HEK293T (cell line): ENCODE measurements around the gene SYNJ2.

Experiments
- CTCF ChIA-PET: fragments of 350-600 bp; formaldehyde crosslinking; extraction: SDS; loops from one replicate; lab custom pipeline; 2021; ENCODE audit warnings: antibody characterized with exemption, inconsistent platforms; lab: Yijun Ruan, JAX
- POLR2A ChIA-PET: fragments of 350-600 bp; formaldehyde crosslinking; extraction: SDS; loops from one replicate; lab custom pipeline; 2020; ENCODE audit warnings: antibody characterized with exemption, inconsistent platforms; lab: Yijun Ruan, JAX
- DNase-seq: peaks from one replicate; pipeline ENCODE4 v3.0.0; 2012; ENCODE audit warnings: mixed read lengths; ENCODE audit errors: extremely low spot score
- ARNT ChIP-seq: fragments of 450-650 bp; IDR thresholded peaks from 2 replicates; pipeline ENCODE4 v1.6.1; 2017; ENCODE audit warnings: mild to moderate bottlenecking
- BHLHE40 ChIP-seq: fragments of 450-650 bp; IDR thresholded peaks from 2 replicates; pipeline ENCODE4 v1.6.1; 2016; ENCODE audit warnings: mild to moderate bottlenecking, moderate library complexity, borderline replicate concordance
- CTBP1 ChIP-seq: fragments of 450-650 bp; IDR thresholded peaks from 2 replicates; pipeline ENCODE4 v1.6.1; 2016; ENCODE audit warnings: borderline replicate concordance
- ELF4 ChIP-seq: fragments of 450-650 bp; IDR thresholded peaks from 2 replicates; pipeline ENCODE4 v1.6.1; 2017; ENCODE audit warnings: antibody characterized with exemption
- FOXA1 ChIP-seq: fragments of 450-650 bp; IDR thresholded peaks from 2 replicates; pipeline ENCODE4 v1.6.1; 2016; ENCODE audit warnings: mild to moderate bottlenecking
- FOXK2 ChIP-seq: fragments of 450-650 bp; IDR thresholded peaks from 2 replicates; pipeline ENCODE4 v1.6.1; 2016; ENCODE audit warnings: mild to moderate bottlenecking
- FOXM1 ChIP-seq: fragments of 450-650 bp; IDR thresholded peaks from 2 replicates; pipeline ENCODE4 v1.6.1; 2017; ENCODE audit warnings: mild to moderate bottlenecking, borderline replicate concordance
- HDGF ChIP-seq: fragments of 450-650 bp; IDR thresholded peaks from 2 replicates; pipeline ENCODE4 v1.6.1; 2017; ENCODE audit warnings: antibody characterized with exemption, borderline replicate concordance
- L3MBTL2 ChIP-seq: fragments of 450-650 bp; conservative IDR thresholded peaks from 2 replicates; pipeline ENCODE4 v1.6.1; 2016; ENCODE audit warnings: mild to moderate bottlenecking
- LEF1 ChIP-seq: fragments of 450-650 bp; IDR thresholded peaks from 2 replicates; pipeline ENCODE4 v1.6.1; 2017; ENCODE audit warnings: mild to moderate bottlenecking, borderline replicate concordance
- NFRKB ChIP-seq: fragments of 450-650 bp; IDR thresholded peaks from 2 replicates; pipeline ENCODE4 v1.6.1; 2016; ENCODE audit warnings: mild to moderate bottlenecking, moderate library complexity
- PKNOX1 ChIP-seq: fragments of 450-650 bp; IDR thresholded peaks from 2 replicates; pipeline ENCODE4 v1.6.1; 2016
- SP1 ChIP-seq: fragments of 450-650 bp; IDR thresholded peaks from 2 replicates; pipeline ENCODE4 v1.6.1; 2017
- SUZ12 ChIP-seq: fragments of 450-650 bp; IDR thresholded peaks from 2 replicates; pipeline ENCODE4 v1.6.1; 2016; ENCODE audit warnings: mild to moderate bottlenecking
- TARDBP ChIP-seq: fragments of 450-650 bp; IDR thresholded peaks from 2 replicates; pipeline ENCODE4 v1.6.1; 2016
- ZNF384 ChIP-seq: fragments of 450-650 bp; IDR thresholded peaks from 2 replicates; pipeline ENCODE4 v1.6.1; 2016

Gene SYNJ2

GRCh38 chr6:158060455-158061360 is 79.0 kb downstream of the SYNJ2 start:
- POLR2A ChIA-PET = no interaction called here
- CTCF ChIA-PET = interaction anchor here (0.6 kb wide), 1 partner anchor 805 kb away, joined by 3 read pairs; no protein-coding TSS in a partner anchor
- no peak for DNase-seq
- no peak for TF ChIP-seq PKNOX1
- no peak for TF ChIP-seq TARDBP
- no peak for TF ChIP-seq BHLHE40
- no peak for TF ChIP-seq L3MBTL2
- TF ChIP-seq CTBP1 = no peak
- no peak for TF ChIP-seq LEF1
- no peak for TF ChIP-seq SP1
- TF ChIP-seq FOXK2 = no peak
- TF ChIP-seq ZNF384 = no peak
- no peak for TF ChIP-seq ELF4
- no peak for TF ChIP-seq HDGF

DNA sequence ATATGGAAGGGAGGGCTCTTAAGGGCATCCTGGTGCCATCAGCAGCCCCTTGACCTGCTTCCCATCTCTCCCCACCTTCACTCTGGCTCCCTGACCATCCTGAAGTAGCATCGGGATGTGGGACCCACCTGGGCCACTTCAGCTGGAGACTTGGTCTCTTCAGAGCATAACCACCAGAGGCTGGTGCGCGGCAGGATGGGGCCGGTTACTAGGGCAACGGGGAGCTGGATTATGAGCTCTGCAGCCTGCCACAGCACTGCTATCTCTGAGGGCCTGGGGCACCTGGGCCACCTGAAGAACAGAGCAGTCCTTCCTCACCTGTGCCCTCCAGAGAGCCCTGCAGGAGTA is 79.7 kb downstream of the SYNJ2 start:
- TF ChIP-seq SUZ12 (no peak), FOXA1 (no peak), BHLHE40 (no peak), CTBP1 (no peak), SP1 (no peak), FOXK2 (no peak), L3MBTL2 (no peak)
- ChIA-PET POLR2A (no interaction called here), CTCF (no interaction called here)
- DNase-seq = no peak

DNA sequence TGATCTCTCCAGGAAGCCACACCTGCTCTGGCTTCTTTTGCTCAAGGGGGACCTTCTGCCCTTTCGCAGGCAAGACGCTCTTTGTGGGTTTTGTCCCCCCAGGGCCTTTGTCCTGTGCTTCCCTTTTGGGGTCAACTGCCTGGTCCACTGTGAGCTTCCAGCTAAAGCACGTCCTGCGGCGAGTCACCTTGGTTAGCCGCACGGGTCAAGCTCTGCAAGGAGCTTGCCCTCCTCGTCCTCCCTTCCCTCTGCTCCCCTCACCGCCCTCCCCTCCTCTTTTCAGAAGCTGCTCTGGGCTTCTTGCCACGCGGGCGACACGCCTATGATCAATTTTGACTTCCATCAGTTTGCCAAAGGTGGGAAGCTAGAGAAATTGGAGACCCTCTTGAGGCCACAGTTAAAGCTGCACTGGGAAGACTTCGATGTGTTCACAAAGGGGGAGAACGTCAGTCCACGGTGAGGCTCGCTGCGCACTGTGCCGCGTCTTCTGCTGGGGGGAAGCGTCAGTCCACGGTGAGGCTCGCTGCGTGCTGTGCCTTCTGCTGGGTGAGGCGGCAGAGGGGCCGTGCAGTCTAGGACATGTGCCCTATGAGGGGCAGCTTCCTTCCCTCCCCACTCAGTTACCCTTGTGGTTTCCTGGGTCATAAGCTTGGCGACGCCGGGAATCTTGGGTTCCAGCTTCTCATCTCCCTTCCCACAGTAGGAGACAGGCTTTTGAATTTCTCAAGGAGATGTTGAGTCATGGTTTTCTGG is 80.2 kb downstream of the SYNJ2 start:
- ChIA-PET CTCF (no interaction called here), POLR2A (no interaction called here)
- DNase-seq = no peak
- TF ChIP-seq FOXA1 (no peak), SP1 (no peak), ELF4 (no peak), FOXK2 (no peak), L3MBTL2 (no peak), HDGF (no peak), SUZ12 (no peak), LEF1 (no peak), FOXM1 (no peak), PKNOX1 (no peak), TARDBP (no peak), ZNF384 (no peak), CTBP1 (no peak), ARNT (no peak)

DNA sequence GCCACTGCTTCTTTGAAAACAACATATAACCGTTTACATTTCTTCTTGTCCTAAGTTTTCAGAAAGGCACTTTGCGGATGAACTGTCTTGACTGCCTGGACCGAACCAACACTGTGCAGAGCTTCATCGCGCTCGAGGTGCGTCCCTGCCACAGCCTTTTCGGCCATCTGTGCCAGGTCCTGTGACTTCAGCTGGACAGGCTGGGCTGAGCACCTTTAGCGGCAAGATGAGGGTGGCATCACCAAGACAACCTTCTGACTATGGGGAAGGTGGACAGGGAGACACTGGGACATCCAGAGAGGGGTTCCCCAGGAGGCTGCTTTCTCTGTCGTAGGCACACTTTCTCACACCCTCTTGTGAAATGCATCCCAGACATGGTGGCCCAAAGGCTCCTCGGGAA is 82.1 kb downstream of the SYNJ2 start:
- ChIA-PET CTCF (interaction anchor here (0.6 kb wide), 1 partner anchor 9 kb away, joined by 3 read pairs; no protein-coding TSS in a partner anchor), POLR2A (no interaction called here)
- TF ChIP-seq FOXK2 (no peak), TARDBP (no peak), BHLHE40 (no peak), FOXA1 (no peak), NFRKB (no peak), ARNT (no peak), PKNOX1 (no peak), FOXM1 (no peak), SP1 (no peak), ELF4 (no peak), L3MBTL2 (no peak), ZNF384 (no peak), HDGF (no peak), SUZ12 (no peak)

GRCh38 chr6:158064725-158065251 is 83.1 kb downstream of the SYNJ2 start:
- ChIA-PET CTCF (no interaction called here), POLR2A (no interaction called here)
- no peak for TF ChIP-seq SUZ12
- no peak for TF ChIP-seq TARDBP
- no peak for TF ChIP-seq FOXA1
- no peak for TF ChIP-seq CTBP1
- no peak for TF ChIP-seq LEF1
- no peak for TF ChIP-seq FOXM1
- TF ChIP-seq NFRKB = no peak
- no peak for TF ChIP-seq FOXK2
- TF ChIP-seq BHLHE40 = no peak
- no peak for TF ChIP-seq ARNT
- TF ChIP-seq ELF4 = no peak
- TF ChIP-seq ZNF384 = no peak
- TF ChIP-seq L3MBTL2 = no peak
- no peak for TF ChIP-seq SP1
- TF ChIP-seq PKNOX1 = no peak
- DNase-seq = no peak

More for the DNA sequence above, 82.1 kb downstream of the SYNJ2 start:
- no peak for DNase-seq
